IMR-90 (cell line): ENCODE data around the gene ZDHHC14. TPM values are rescaled to one million over a fixed set of nuclear protein-coding genes. Genes with fewer than 3 reads are reported as not detected.

Source experiments
- ATAC-seq: fragments of 200-7000 bp; cut with Tn5 transposase; 2 replicates; pipeline ENCODE4 v1.9.1; 2020; ENCODE audit warnings: low read depth, mild to moderate bottlenecking, moderate library complexity
- BruUV-seq: library from RNA; stranded (reverse); fragments of 400-500 nt; replicated peaks from 2 replicates; lab custom pipeline; 2021; lab: Mats Ljungman, UMichigan
- CTCF ChIA-PET: fragments of 300-600 bp; formaldehyde crosslinking; extraction: SDS; loops from one replicate; lab custom pipeline; 2021; ENCODE audit warnings: antibody characterized with exemption; lab: Yijun Ruan, JAX
- POLR2A ChIA-PET: fragments of 300-600 bp; sonication (Branson Sonifier 250); formaldehyde crosslinking; loops from one replicate; lab custom pipeline; 2022; ENCODE audit warnings: antibody characterized with exemption; ENCODE audit not compliant: unreplicated experiment; lab: Charles Lee
- DNase-seq: peaks from one replicate; pipeline ENCODE4 v3.0.0; 2013
- H2AFZ ChIP-seq: replicated peaks from 2 replicates; pipeline ENCODE3; 2013; ENCODE audit warnings: low read length, mild to moderate bottlenecking; ENCODE audit not compliant: poor library complexity
- H2AK5ac ChIP-seq: 2 replicates; pipeline ENCODE4 v1.6.1; 2013; ENCODE audit warnings: low read depth, low read length, inconsistent platforms
- H2AK9ac ChIP-seq: replicated peaks from 2 replicates; pipeline ENCODE3; 2013; ENCODE audit warnings: mild to moderate bottlenecking, low read depth, low read length, moderate library complexity; ENCODE audit not compliant: poor library complexity
- H2BK120ac ChIP-seq: 2 replicates; pipeline ENCODE4 v1.6.1; 2013; ENCODE audit warnings: low read depth, low read length, inconsistent platforms
- H2BK15ac ChIP-seq: 3 replicates; pipeline ENCODE4 v1.6.1; 2013; ENCODE audit warnings: low read depth, low read length, inconsistent platforms
- H2BK20ac ChIP-seq: 2 replicates; pipeline ENCODE4 v1.6.1; 2013; ENCODE audit warnings: low read depth, mild to moderate bottlenecking, inconsistent platforms, low read length, moderate library complexity
- H2BK5ac ChIP-seq: 2 replicates; pipeline ENCODE4 v1.6.1; 2013; ENCODE audit warnings: mild to moderate bottlenecking, low read depth, low read length, inconsistent platforms; ENCODE audit not compliant: poor library complexity, severe bottlenecking
- H3K14ac ChIP-seq: replicated peaks from 2 replicates; pipeline ENCODE4 v1.6.1; 2013; ENCODE audit warnings: low read depth, low read length, inconsistent platforms
- H3K18ac ChIP-seq: 2 replicates; pipeline ENCODE4 v1.6.1; 2013; ENCODE audit warnings: low read depth, low read length, control low read depth
- H3K23ac ChIP-seq: 2 replicates; pipeline ENCODE4 v1.6.1; 2013; ENCODE audit warnings: low read depth, low read length, inconsistent platforms
- H3K27ac ChIP-seq: 2 replicates; pipeline ENCODE4 v1.5.1; 2013; ENCODE audit warnings: mild to moderate bottlenecking, control low read depth, low read length; ENCODE audit not compliant: insufficient read depth
- H3K27me3 ChIP-seq: 2 replicates; pipeline ENCODE4 v1.6.1; 2013; ENCODE audit warnings: low read length; ENCODE audit not compliant: control insufficient read depth, insufficient read depth
- H3K36me3 ChIP-seq: 2 replicates; pipeline ENCODE4 v1.6.1; 2013; ENCODE audit warnings: low read length, mixed read lengths; ENCODE audit not compliant: control insufficient read depth, insufficient read depth
- H3K4ac ChIP-seq: 2 replicates; pipeline ENCODE4 v1.6.1; 2013; ENCODE audit warnings: low read depth, low read length, inconsistent platforms
- H3K4me1 ChIP-seq: 2 replicates; pipeline ENCODE4 v1.6.1; 2013; ENCODE audit warnings: low read length, mixed read lengths; ENCODE audit not compliant: control insufficient read depth, insufficient read depth
- H3K4me2 ChIP-seq: 2 replicates; pipeline ENCODE4 v1.6.1; 2013; ENCODE audit warnings: low read depth, mild to moderate bottlenecking, control low read depth, low read length, moderate library complexity
- H3K4me3 ChIP-seq: 2 replicates; pipeline ENCODE4 v1.5.1; 2013; ENCODE audit warnings: low read depth, mild to moderate bottlenecking, control low read depth, low read length, moderate library complexity; ENCODE audit not compliant: insufficient read depth
- H3K56ac ChIP-seq: 2 replicates; pipeline ENCODE4 v1.6.1; 2013; ENCODE audit warnings: low read length, inconsistent platforms; ENCODE audit not compliant: insufficient read depth; ENCODE audit errors: extremely low read depth
- H3K79me1 ChIP-seq, 2 experiments: 2 replicates each; pipeline ENCODE4 v1.6.1; 2013; ENCODE audit warnings: low read length in 2 of 2, inconsistent platforms in 1 of 2, low read depth in 1 of 2
- H3K9ac ChIP-seq: 2 replicates; pipeline ENCODE4 v1.6.1; 2013; ENCODE audit warnings: low read depth, low read length, control low read depth
- H3K9me1 ChIP-seq: 2 replicates; pipeline ENCODE4 v1.6.1; 2013; ENCODE audit warnings: low read length, inconsistent platforms; ENCODE audit not compliant: insufficient read depth
- H3K9me3 ChIP-seq: 2 replicates; pipeline ENCODE4 v1.6.1; 2013; ENCODE audit warnings: low read length; ENCODE audit not compliant: control insufficient read depth, insufficient read depth
- H4K20me1 ChIP-seq: 2 replicates; pipeline ENCODE4 v1.6.1; 2013; ENCODE audit warnings: low read length, inconsistent platforms; ENCODE audit not compliant: insufficient read depth
- H4K5ac ChIP-seq: 2 replicates; pipeline ENCODE4 v1.6.1; 2013; ENCODE audit warnings: mild to moderate bottlenecking, low read depth, low read length, control low read depth
- H4K8ac ChIP-seq, 2 experiments: 2 replicates each; pipeline ENCODE4 v1.6.1; 2013; ENCODE audit warnings: low read depth in 2 of 2, low read length in 2 of 2, control low read depth in 1 of 2, inconsistent platforms in 1 of 2
- H4K91ac ChIP-seq: 2 replicates; pipeline ENCODE4 v1.6.1; 2013; ENCODE audit warnings: low read depth, low read length, inconsistent platforms; ENCODE audit not compliant: insufficient read depth
- BHLHE40 ChIP-seq: fragments of 150-350 bp; IDR thresholded peaks from 2 replicates; pipeline ENCODE4 v1.6.1; 2016; ENCODE audit warnings: mild to moderate bottlenecking, low read depth, low read length
- CEBPB ChIP-seq: IDR thresholded peaks from 2 replicates; pipeline ENCODE4 v1.6.1; 2012; ENCODE audit warnings: low read depth, low read length, improper control_type of control experiment
- CHD1 ChIP-seq: IDR thresholded peaks from 2 replicates; pipeline ENCODE4 v1.6.1; 2012; ENCODE audit warnings: low read depth, low read length, improper control_type of control experiment
- ELK1 ChIP-seq: fragments of 150-350 bp; IDR thresholded peaks from 2 replicates; pipeline ENCODE4 v1.6.1; 2016; ENCODE audit warnings: low read depth, mild to moderate bottlenecking, low read length, moderate library complexity, borderline replicate concordance
- MAFK ChIP-seq: IDR thresholded peaks from 2 replicates; pipeline ENCODE4 v1.6.1; 2012; ENCODE audit warnings: low read depth, low read length, improper control_type of control experiment
- MAZ ChIP-seq: IDR thresholded peaks from 2 replicates; pipeline ENCODE4 v1.6.1; 2012; ENCODE audit warnings: low read depth, mild to moderate bottlenecking, low read length, improper control_type of control experiment, moderate library complexity, borderline replicate concordance
- NFE2L2 ChIP-seq: fragments of 150-350 bp; IDR thresholded peaks from 2 replicates; pipeline ENCODE4 v1.6.1; 2016; ENCODE audit warnings: low read depth, mild to moderate bottlenecking, low read length
- RFX5 ChIP-seq: IDR thresholded peaks from 2 replicates; pipeline ENCODE4 v1.8.0; 2012; ENCODE audit warnings: low read depth, mild to moderate bottlenecking, low read length, moderate library complexity
- SMC3 ChIP-seq: fragments of 150-350 bp; IDR thresholded peaks from 2 replicates; pipeline ENCODE4 v1.6.1; 2016; ENCODE audit warnings: low read depth, mild to moderate bottlenecking, antibody characterized with exemption, low read length, moderate library complexity
- WGBS, 2 experiments: methylation state at CpG; one replicate each; pipeline versions ENCODE4 v1.1.5 to v1.1.7; 2013; ENCODE audit warnings: missing lambda C conversion rate in 2 of 2; ENCODE audit not compliant: insufficient read length in 1 of 2; ENCODE audit errors: extremely low coverage in 2 of 2; 5-methylcytosine and 5-hydroxymethylcytosine counted together
- dilution Hi-C: fragments of 300-500 bp; cut with HindIII; formaldehyde crosslinking; loops from one replicate; pipeline ENCODE4 v1.14.3; 2018; ENCODE audit warnings: low sequenced_read_pairs; ENCODE audit not compliant: unreplicated experiment
- in situ Hi-C: fragments of 300-500 bp; cut with MboI; formaldehyde crosslinking; loops from 3 replicates; pipeline ENCODE4 v1.14.3; 2019; ENCODE audit warnings: low sequenced_read_pairs, inconsistent platforms, mixed read lengths
- intact Hi-C: fragments of 100-400 bp; cut with micrococcal nuclease; formaldehyde crosslinking; loops from 2 replicates; pipeline ENCODE4 v1.10.0; 2022
- polyA plus RNA-seq, 3 experiments: library from polyadenylated mRNA; depleted of rRNA; stranded (reverse); fragments of >200 nt; gene quantifications; 2 replicates each; pipeline ENCODE4 v1.2.3, GENCODE V29; 2012; ENCODE audit warnings: low replicate concordance in 1 of 3
- total RNA-seq: library from RNA; depleted of rRNA; stranded (reverse); fragments of >200 nt; gene quantifications from 2 replicates; pipeline ENCODE4 v1.2.3, GENCODE V29; 2012

Gene ZDHHC14
- total and polyA plus RNA-seq, 2 of the 4 experiments (the other 2 are of a cell fraction), result 0.90 to 2.0 TPM

- WGBS, 2 experiments, result 95% methylated on average over 4 of the region's 8 CpGs; no CpG with 5 or more reads in 1 of the 2 experiments
These were observed 180.4 kb downstream of the ZDHHC14 start for GRCh38 chr6:157561414-157561790.

More at GRCh38 chr6:157561414-157561790, 180.4 kb downstream of the ZDHHC14 start:
- Histone ChIP-seq H3K18ac (no peak overlapping the region), H2BK15ac (no peak overlapping the region), H4K91ac (no peak overlapping the region), H4K20me1 (no peaks in the 10 kb centered on the region), H2BK5ac (no peak overlapping the region), H3K56ac (no peak overlapping the region), H2BK120ac (no peak overlapping the region), H3K4me3 (no peak overlapping the region), H3K14ac (no peak overlapping the region), H3K4me1 (peaks cover 2% of the 10 kb centered on the region; the same call in 1 of the 2 replicates), H4K5ac (no peak overlapping the region), H3K36me3 (no peaks in the 10 kb centered on the region), H3K9me3 (no peaks in the 10 kb centered on the region), H3K4ac (no peak overlapping the region), H3K9ac (no peak overlapping the region), H3K27me3 (no peaks in the 10 kb centered on the region; the same call in 1 of the 2 replicates), H4K8ac (no peak overlapping the region), H2AK5ac (no peak overlapping the region), H2AFZ (no peak overlapping the region), H3K79me1 (no peaks in the 10 kb centered on the region), H2AK9ac (no peak overlapping the region), H3K27ac (no peak overlapping the region), H3K23ac (no peak overlapping the region), H3K4me2 (no peak overlapping the region), H3K9me1 (no peaks in the 10 kb centered on the region), H2BK20ac (no peak overlapping the region)
- CTCF ChIA-PET, result interaction anchor here (0.6 kb wide), 1 partner anchor 267 kb away, joined by 3 read pairs; no protein-coding TSS in a partner anchor
- no peak for DNase-seq
- dilution Hi-C loops, result no loop called here
- TF ChIP-seq MAZ (no peak), CHD1 (no peak), CEBPB (no peak), BHLHE40 (no peak), RFX5 (no peak), MAFK (no peak), SMC3 (no peak), NFE2L2 (no peak), ELK1 (no peak)
- intact Hi-C loops, result no loop called here
- in situ Hi-C loops, result no loop called here
- BruUV-seq, result no TSS peak
- no peak for ATAC-seq
- POLR2A ChIA-PET, result no interaction called here
